Stomach (tissue), 9 donors: ENCODE measurements around the gene AK5. TPM values are rescaled to one million over a fixed set of nuclear protein-coding genes. Genes with fewer than 3 reads are reported as not detected.

Experiments used
- DNase-seq, 2 donors: peaks; one replicate each; pipeline versions ENCODE4 v3.0.0 to v3.0.0-alpha.2; 2013 to 2019
- H3K27ac ChIP-seq, 5 donors: fragments of 200-600 bp in 4 of 5; sonication (generic) in 4 of 5; one replicate each; pipeline ENCODE4 v1.5.1; 2013 to 2019; ENCODE audit warnings: mild to moderate bottlenecking in 1 of 5, moderate library complexity in 1 of 5
- H3K27me3 ChIP-seq, 3 donors: fragments of 200-600 bp; sonication (generic); one replicate each; pipeline ENCODE4 v1.5.1; 2017 to 2019; ENCODE audit warnings: mixed run types in 1 of 3
- H3K36me3 ChIP-seq, 4 donors: fragments of 200-600 bp; sonication (generic); 1 replicate in 3 of 4; 2 replicates in 1 of 4; pipeline ENCODE4 v1.5.1; 2016 to 2019
- H3K4me1 ChIP-seq, 4 donors: fragments of 200-600 bp; sonication (generic); one replicate each; pipeline ENCODE4 v1.5.1; 2016 to 2019
- H3K4me3 ChIP-seq, 4 donors: fragments of 200-600 bp; sonication (generic) in 3 of 4; one replicate each; pipeline ENCODE4 v1.5.1; 2016 to 2019; ENCODE audit warnings: mild to moderate bottlenecking in 1 of 4
- H3K9me3 ChIP-seq, 4 donors: fragments of 200-600 bp; sonication (generic); one replicate each; pipeline ENCODE4 v1.5.1; 2016 to 2019
- EP300 ChIP-seq: sonication (generic); formaldehyde crosslinking; IDR thresholded peaks from one replicate; pipeline ENCODE4 v1.6.1; 2017; ENCODE audit warnings: antibody characterized with exemption
- POLR2A ChIP-seq, 4 donors: fragments of 450-650 bp; IDR thresholded peaks; one replicate each; pipeline ENCODE4 v1.6.1; 2016; ENCODE audit warnings: antibody characterized with exemption in 4 of 4, control low read depth in 2 of 4, mild to moderate bottlenecking in 1 of 4, moderate library complexity in 1 of 4
- POLR2AphosphoS5 ChIP-seq, 3 donors: sonication (generic); formaldehyde crosslinking; IDR thresholded peaks; one replicate each; pipeline ENCODE4 v1.6.1; 2016; ENCODE audit warnings: antibody characterized with exemption in 3 of 3
- WGBS, 5 donors: extraction: QIAGEN DNeasy Blood & Tissue Kit in 3 of 5; methylation state at CpG; one replicate each; pipeline versions ENCODE4 v1.1.5 to v1.1.7; 2013 to 2018; 5-methylcytosine and 5-hydroxymethylcytosine counted together
- intact Hi-C: fragments of 100-400 bp; cut with DNase I; formaldehyde crosslinking; loops from one replicate; pipeline ENCODE4 v1.15.1; 2023; ENCODE audit warnings: low total_unique reads
- polyA plus RNA-seq, 3 donors: library from polyadenylated mRNA; stranded (reverse); fragments of 200-250 nt; gene quantifications; one replicate each; pipeline ENCODE4 v1.2.3, GENCODE V29; 2013
- total RNA-seq, 5 donors: library from RNA; depleted of rRNA; stranded (reverse); fragments of >200 nt; gene quantifications; one replicate each; pipeline versions ENCODE4 v1.1.0 to v1.2.3, GENCODE V29; 2014 to 2016
- TF ChIP-seq, protein P1 (sequence below), 7 experiments: fragments of 450-650 bp in 4 of 7; fragments of 200-600 bp in 3 of 7; sonication (generic) in 3 of 7; IDR thresholded peaks; one replicate each; pipeline ENCODE4 v1.5.1; 2016 to 2019; ENCODE audit warnings: antibody characterized with exemption in 7 of 7, control low read depth in 2 of 7, mild to moderate bottlenecking in 1 of 7
- donor health status: healthy with polysubstance abuse.
- donor health status: Bipolar disorder and iron deficiency.
- donor health status: healthy.

The AK5 gene
- total and polyA plus RNA-seq, 8 donors = 0.23 to 5.0 (median 1.3) TPM; not detected in 3

DNA sequence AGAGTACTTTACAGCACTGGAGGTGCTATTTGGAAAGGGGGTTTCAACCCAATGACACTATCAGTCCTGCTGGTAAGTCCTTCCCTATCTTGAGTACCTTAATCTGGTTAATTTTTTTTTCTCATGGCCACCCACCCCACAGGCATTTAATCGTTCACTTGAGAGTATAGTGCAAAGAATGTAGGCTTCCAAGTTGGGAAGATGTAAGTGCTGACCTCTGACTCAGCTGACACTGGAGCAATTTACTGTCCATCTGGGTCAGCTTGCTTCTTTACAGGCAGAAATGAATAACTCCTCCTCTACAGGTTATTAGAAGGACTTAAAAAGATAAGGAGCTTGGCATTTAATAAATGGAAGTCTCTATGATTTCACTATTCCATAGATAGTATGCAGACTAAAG lies 89.6 kb downstream of the AK5 start:
- Histone ChIP-seq H3K27me3 (no peaks in the 10 kb centered on the region), H3K9me3 (no peaks in the 10 kb centered on the region), H3K36me3 (no peaks in the 10 kb centered on the region), H3K27ac (no peak overlapping the region), H3K4me1 (peaks cover 0 to 8% (median 0%) of the 10 kb centered on the region in 4 donors), H3K4me3 (no peak overlapping the region)
- WGBS, 5 donors = 45 to 60% (median 49%) methylated on average over 1 of the region's 1 CpG
- DNase-seq = no peak
- intact Hi-C loops = no loop called here
- TF ChIP-seq, protein P1, sequence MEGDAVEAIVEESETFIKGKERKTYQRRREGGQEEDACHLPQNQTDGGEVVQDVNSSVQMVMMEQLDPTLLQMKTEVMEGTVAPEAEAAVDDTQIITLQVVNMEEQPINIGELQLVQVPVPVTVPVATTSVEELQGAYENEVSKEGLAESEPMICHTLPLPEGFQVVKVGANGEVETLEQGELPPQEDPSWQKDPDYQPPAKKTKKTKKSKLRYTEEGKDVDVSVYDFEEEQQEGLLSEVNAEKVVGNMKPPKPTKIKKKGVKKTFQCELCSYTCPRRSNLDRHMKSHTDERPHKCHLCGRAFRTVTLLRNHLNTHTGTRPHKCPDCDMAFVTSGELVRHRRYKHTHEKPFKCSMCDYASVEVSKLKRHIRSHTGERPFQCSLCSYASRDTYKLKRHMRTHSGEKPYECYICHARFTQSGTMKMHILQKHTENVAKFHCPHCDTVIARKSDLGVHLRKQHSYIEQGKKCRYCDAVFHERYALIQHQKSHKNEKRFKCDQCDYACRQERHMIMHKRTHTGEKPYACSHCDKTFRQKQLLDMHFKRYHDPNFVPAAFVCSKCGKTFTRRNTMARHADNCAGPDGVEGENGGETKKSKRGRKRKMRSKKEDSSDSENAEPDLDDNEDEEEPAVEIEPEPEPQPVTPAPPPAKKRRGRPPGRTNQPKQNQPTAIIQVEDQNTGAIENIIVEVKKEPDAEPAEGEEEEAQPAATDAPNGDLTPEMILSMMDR (IDR thresholded peaks at IDR 0.05) = no peak

DNA sequence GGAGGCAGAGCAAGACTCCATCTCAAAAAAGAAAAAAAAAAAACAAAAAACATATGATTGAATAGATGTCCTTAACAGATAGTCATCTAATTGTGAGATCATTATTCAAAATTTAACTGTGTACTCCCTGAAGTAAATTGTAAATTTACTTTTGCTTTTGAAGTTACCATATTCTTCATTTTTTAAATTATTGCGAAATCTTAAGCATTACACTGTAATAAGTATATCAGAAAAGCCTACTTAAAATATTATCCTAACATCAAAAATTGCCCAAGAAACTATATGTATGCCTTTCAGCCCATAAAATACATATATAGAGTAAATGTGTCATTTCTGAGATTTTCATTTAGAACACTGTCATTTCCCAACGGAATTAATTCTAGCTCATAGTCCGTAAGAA lies 91.9 kb downstream of the AK5 start:
- no peak overlapping the region for H3K4me3 ChIP-seq
- H3K36me3 ChIP-seq = no peaks in the 10 kb centered on the region
- H3K4me1 ChIP-seq = peaks cover 0 to 8% (median 0%) of the 10 kb centered on the region in 4 donors
- intact Hi-C loops = no loop called here
- H3K27ac ChIP-seq = no peak overlapping the region
- no peak for DNase-seq
- H3K9me3 ChIP-seq = no peaks in the 10 kb centered on the region
- no peaks in the 10 kb centered on the region for H3K27me3 ChIP-seq
- 82 to 99% (median 97%) methylated on average over 3 of the region's 3 CpGs for WGBS, 5 donors
- TF ChIP-seq POLR2AphosphoS5 (IDR thresholded peaks at IDR 0.05) = no peak
- TF ChIP-seq, protein P1 (IDR thresholded peaks at IDR 0.05) = no peak
- no peak for TF ChIP-seq EP300
- no peak for TF ChIP-seq POLR2A (IDR thresholded peaks at IDR 0.05)

DNA sequence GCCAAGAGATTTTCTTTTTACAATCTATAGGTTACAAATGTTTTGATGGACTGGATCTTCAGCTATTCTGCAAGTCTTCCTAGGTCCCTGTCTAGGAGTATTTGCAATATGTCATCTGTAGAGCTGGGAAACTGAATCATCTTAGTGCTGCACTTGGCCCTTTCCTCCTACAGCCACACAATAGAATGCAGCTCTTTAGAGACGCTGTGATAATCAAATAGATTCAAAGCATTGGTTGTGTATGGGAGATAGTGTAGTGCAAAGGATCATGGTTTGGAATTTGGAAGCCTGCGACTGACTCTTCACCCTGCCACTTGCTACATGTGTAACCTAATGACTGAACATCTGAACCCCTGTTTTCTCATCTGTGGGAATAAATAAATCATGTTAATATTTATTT lies 93.7 kb downstream of the AK5 start:
- no peak overlapping the region for H3K27ac ChIP-seq
- H3K4me3 ChIP-seq = no peak overlapping the region
- no peak for DNase-seq
- 50 to 76% (median 63%) methylated on average over 2 of the region's 2 CpGs for WGBS, 5 donors
- intact Hi-C loops = no loop called here
- H3K9me3 ChIP-seq = no peaks in the 10 kb centered on the region
- H3K36me3 ChIP-seq = no peaks in the 10 kb centered on the region
- no peak for TF ChIP-seq POLR2A (IDR thresholded peaks at IDR 0.05)
- TF ChIP-seq, protein P1 (IDR thresholded peaks at IDR 0.05) = no peak
- no peak for TF ChIP-seq EP300
- TF ChIP-seq POLR2AphosphoS5 (IDR thresholded peaks at IDR 0.05) = no peak
- H3K4me1 ChIP-seq = peaks cover 0 to 7% (median 0%) of the 10 kb centered on the region in 4 donors
- no peaks in the 10 kb centered on the region for H3K27me3 ChIP-seq

DNA sequence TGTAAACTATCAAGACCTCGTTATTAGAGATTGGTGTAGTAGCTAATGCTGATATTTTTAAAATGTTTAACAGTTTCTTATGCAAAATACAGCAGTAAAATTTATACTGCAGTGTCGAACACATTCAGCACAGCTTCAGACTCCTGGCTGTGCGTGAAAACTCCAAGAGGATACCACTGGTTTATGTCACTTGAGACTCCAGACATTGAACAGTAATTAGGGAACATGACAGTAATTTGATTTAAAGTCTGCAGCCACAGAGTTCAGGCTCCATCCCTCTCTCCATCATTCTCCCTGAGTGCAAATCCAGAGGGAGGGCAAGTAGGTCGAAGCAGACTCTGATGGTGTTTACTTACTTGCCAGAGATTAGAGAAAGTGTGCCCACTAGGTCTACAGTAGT lies 94.2 kb downstream of the AK5 start:
- H3K27ac ChIP-seq = no peak overlapping the region
- no peaks in the 10 kb centered on the region for H3K9me3 ChIP-seq
- no peaks in the 10 kb centered on the region for H3K27me3 ChIP-seq
- 53 to 68% (median 61%) methylated on average over 4 of the region's 4 CpGs for WGBS, 5 donors
- TF ChIP-seq POLR2AphosphoS5 (IDR thresholded peaks at IDR 0.05) (no peak), POLR2A (IDR thresholded peaks at IDR 0.05) (no peak), EP300 (no peak)
- TF ChIP-seq, protein P1 (IDR thresholded peaks at IDR 0.05) = no peak
- peak in 1 of 2 donors; percentile 33 for DNase-seq
- intact Hi-C loops = no loop called here
- no peaks in the 10 kb centered on the region for H3K36me3 ChIP-seq
- H3K4me1 ChIP-seq = peaks cover 0 to 3% (median 0%) of the 10 kb centered on the region in 4 donors
- no peak overlapping the region for H3K4me3 ChIP-seq
